ENCODE measurements around the gene CUL3. TPM values are rescaled to one million over a fixed set of nuclear protein-coding genes. Genes with fewer than 3 reads are reported as not detected.

The CUL3 gene
- total RNA-seq, 2 experiments from 2014 or later: 115 TPM

DNA sequence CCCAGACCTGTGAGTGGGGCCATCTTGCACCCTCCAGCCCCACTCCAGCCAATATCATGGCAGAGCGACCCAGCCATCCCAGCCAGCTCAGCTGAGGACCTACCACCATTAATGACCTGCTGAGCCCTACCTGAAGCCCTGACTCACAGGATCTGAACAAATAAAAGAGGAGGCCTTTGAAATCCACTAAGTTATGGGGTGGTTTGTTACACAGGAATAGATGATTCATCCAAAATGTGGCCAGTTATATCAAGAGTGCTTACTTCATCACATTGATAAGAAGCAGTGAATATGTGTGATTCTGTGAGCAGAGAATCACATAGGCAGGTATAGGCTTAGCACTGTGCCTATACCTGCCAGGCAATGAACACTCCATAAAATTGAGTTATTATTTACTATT lies 148.5 kb downstream of the CUL3 start:
- no peak for ATAC-seq (ENCODE audit: poor library complexity)
- H3K9me3 Mint-ChIP-seq: no peaks in the 10 kb centered on the region

DNA sequence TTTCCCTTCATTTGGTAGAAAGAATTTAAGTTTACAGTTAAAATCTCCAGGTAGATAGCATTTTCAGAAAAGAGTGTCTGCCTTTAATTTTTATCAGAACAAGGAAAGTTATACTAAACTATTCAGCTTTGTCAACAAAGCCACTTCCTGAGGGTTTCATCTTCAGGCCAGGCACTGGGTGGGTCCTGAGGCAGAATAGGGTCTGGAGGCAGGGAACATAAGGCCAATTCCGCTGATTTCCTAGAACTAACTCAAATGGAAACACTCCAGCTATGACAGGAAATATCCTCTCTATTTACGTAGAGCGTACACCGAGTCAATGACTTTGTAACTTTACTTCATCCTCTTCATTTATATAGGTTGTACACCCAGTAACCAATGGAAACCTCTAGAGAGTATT lies 150.5 kb downstream of the CUL3 start:
- no peaks in the 10 kb centered on the region for H3K4me1 Mint-ChIP-seq (ENCODE audit: low read depth)
- H3K27me3 Mint-ChIP-seq: peaks cover 22% of the 10 kb centered on the region
- no peaks in the 10 kb centered on the region for H3K4me1 ChIP-seq (ENCODE audit: insufficient read depth, low read length)
- DNase-seq (no peak), ATAC-seq (ENCODE audit: poor library complexity) (no peak)
- H3K27me3 ChIP-seq (ENCODE audit: control insufficient read depth in 1 of 2, insufficient read depth in 2 of 2, low read length in 2 of 2): peaks cover 0 to 3% of the 10 kb centered on the region in 2 experiments
- no peak overlapping the region for H3K4me3 Mint-ChIP-seq
- H3K36me3 ChIP-seq (ENCODE audit: insufficient read depth, low read length): no peaks in the 10 kb centered on the region
- H3K27ac ChIP-seq (ENCODE audit: low read depth in 1 of 2, low read length in 2 of 2): no peak overlapping the region
- H3K27ac Mint-ChIP-seq: no peak overlapping the region
- intact Hi-C loops (cut with DNase I, micrococcal nuclease): no loop called here
- ChIA-PET POLR2A (no interaction called here), CTCF (no interaction called here)
- TF ChIP-seq, protein P1, sequence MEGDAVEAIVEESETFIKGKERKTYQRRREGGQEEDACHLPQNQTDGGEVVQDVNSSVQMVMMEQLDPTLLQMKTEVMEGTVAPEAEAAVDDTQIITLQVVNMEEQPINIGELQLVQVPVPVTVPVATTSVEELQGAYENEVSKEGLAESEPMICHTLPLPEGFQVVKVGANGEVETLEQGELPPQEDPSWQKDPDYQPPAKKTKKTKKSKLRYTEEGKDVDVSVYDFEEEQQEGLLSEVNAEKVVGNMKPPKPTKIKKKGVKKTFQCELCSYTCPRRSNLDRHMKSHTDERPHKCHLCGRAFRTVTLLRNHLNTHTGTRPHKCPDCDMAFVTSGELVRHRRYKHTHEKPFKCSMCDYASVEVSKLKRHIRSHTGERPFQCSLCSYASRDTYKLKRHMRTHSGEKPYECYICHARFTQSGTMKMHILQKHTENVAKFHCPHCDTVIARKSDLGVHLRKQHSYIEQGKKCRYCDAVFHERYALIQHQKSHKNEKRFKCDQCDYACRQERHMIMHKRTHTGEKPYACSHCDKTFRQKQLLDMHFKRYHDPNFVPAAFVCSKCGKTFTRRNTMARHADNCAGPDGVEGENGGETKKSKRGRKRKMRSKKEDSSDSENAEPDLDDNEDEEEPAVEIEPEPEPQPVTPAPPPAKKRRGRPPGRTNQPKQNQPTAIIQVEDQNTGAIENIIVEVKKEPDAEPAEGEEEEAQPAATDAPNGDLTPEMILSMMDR (IDR thresholded peaks at IDR 0.05): no peak
- H3K4me3 ChIP-seq (ENCODE audit: low read length): no peak overlapping the region
- H3K9me3 Mint-ChIP-seq: no peaks in the 10 kb centered on the region
- H3K9me3 ChIP-seq (ENCODE audit: control insufficient read depth in 1 of 2, insufficient read depth in 1 of 2, low read length in 2 of 2): peaks cover 0 to 10% of the 10 kb centered on the region in 2 experiments
- no peaks in the 10 kb centered on the region for H3K36me3 Mint-ChIP-seq (ENCODE audit: low read depth)

More for the DNA sequence above, 148.5 kb downstream of the CUL3 start:
- intact Hi-C loops (cut with DNase I, micrococcal nuclease): no loop called here
- H3K27me3 Mint-ChIP-seq: peaks cover 35% of the 10 kb centered on the region
- TF ChIP-seq, protein P1 (IDR thresholded peaks at IDR 0.05): no peak
- DNase-seq: no peak
- ChIA-PET POLR2A (no interaction called here), CTCF (interaction anchor here (1.5 kb wide), 1 partner anchor 16 kb away, joined by 4 read pairs; no protein-coding TSS in a partner anchor)
- Histone ChIP-seq H3K4me1 (ENCODE audit: insufficient read depth, low read length) (no peaks in the 10 kb centered on the region), H3K27ac (ENCODE audit: low read depth in 1 of 2, low read length in 2 of 2) (no peak overlapping the region), H3K27me3 (ENCODE audit: control insufficient read depth in 1 of 2, insufficient read depth in 2 of 2, low read length in 2 of 2) (peaks cover 0 to 11% of the 10 kb centered on the region in 2 experiments), H3K4me3 (ENCODE audit: low read length) (no peak overlapping the region), H3K9me3 (ENCODE audit: control insufficient read depth in 1 of 2, insufficient read depth in 1 of 2, low read length in 2 of 2) (peaks cover 0 to 4% of the 10 kb centered on the region in 2 experiments), H3K36me3 (ENCODE audit: insufficient read depth, low read length) (no peaks in the 10 kb centered on the region)
- no peak overlapping the region for H3K4me3 Mint-ChIP-seq
- H3K36me3 Mint-ChIP-seq (ENCODE audit: low read depth): no peaks in the 10 kb centered on the region
- no peaks in the 10 kb centered on the region for H3K4me1 Mint-ChIP-seq (ENCODE audit: low read depth)
- no peak overlapping the region for H3K27ac Mint-ChIP-seq

DNA sequence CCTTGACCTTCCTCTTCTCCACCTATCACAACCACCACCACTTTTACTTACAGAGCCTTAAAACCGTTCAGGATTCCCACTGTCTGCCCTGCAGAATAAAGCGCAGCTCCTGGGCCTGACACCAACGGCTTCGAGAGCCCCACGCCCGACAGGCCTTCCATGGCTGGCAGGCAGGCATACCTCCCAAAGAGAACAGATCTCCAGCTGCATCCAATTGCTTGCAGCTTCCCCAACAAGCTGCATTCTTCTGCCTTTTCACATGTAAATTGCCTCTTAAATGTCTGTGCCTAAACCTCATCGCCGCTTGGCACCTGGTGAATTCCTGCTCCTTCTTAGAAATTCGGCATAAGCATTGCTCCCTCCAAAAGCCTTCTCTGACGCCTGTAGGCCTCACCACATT lies 151.7 kb downstream of the CUL3 start:
- Mint-ChIP-seq H3K9me3 (no peaks in the 10 kb centered on the region), H3K36me3 (ENCODE audit: low read depth) (no peaks in the 10 kb centered on the region), H3K4me3 (no peak overlapping the region), H3K4me1 (ENCODE audit: low read depth) (no peaks in the 10 kb centered on the region), H3K27ac (no peak overlapping the region), H3K27me3 (peaks cover 19% of the 10 kb centered on the region)
- no peaks in the 10 kb centered on the region for H3K36me3 ChIP-seq (ENCODE audit: insufficient read depth, low read length)
- H3K9me3 ChIP-seq (ENCODE audit: control insufficient read depth in 1 of 2, insufficient read depth in 1 of 2, low read length in 2 of 2): peaks cover 0 to 10% of the 10 kb centered on the region in 2 experiments
- ATAC-seq (ENCODE audit: poor library complexity) (no peak), DNase-seq (no peak)
- no peaks in the 10 kb centered on the region for H3K4me1 ChIP-seq (ENCODE audit: insufficient read depth, low read length)
- H3K27me3 ChIP-seq (ENCODE audit: control insufficient read depth in 1 of 2, insufficient read depth in 2 of 2, low read length in 2 of 2): peaks cover 0 to 3% of the 10 kb centered on the region in 2 experiments
- intact Hi-C loops (cut with DNase I, micrococcal nuclease): no loop called here
- POLR2A ChIA-PET: no interaction called here
- H3K27ac ChIP-seq (ENCODE audit: low read depth in 1 of 2, low read length in 2 of 2): no peak overlapping the region
- H3K4me3 ChIP-seq (ENCODE audit: low read length): no peak overlapping the region
- TF ChIP-seq, protein P1 (IDR thresholded peaks at IDR 0.05): no peak
- CTCF ChIA-PET: no interaction called here

All from CD4-positive, alpha-beta T cell (primary cell).